Measurements from ENCODE around the gene RASGRP4. TPM values are rescaled to one million over a fixed set of nuclear protein-coding genes. Genes with fewer than 3 reads are reported as not detected.

Gene RASGRP4
- total RNA-seq, 2 donors from 2014 or later = 0.84 to 0.90 TPM

- Histone ChIP-seq H3K9me3 (no peaks in the 10 kb centered on the region), H3K4me3 (no peak overlapping the region), H3K27ac (no peak overlapping the region), H3K27me3 (no peaks in the 10 kb centered on the region), H3K9ac (ENCODE audit: low read depth in 2 of 2, low read length in 2 of 2) (no peak overlapping the region), H3K36me3 (no peaks in the 10 kb centered on the region), H3K4me1 (no peaks in the 10 kb centered on the region)
- TF ChIP-seq CTCF (IDR thresholded peaks at IDR 0.05) = no peak
- intact Hi-C loops (cut with DNase I) = no loop called here
- DNase-seq = no peak
Observed at GRCh38 chr19:38445362-38445761, 19.3 kb upstream of the RASGRP4 start.

GRCh38 chr19:38444026-38444425 is 18.0 kb upstream of the RASGRP4 start:
- TF ChIP-seq CTCF (IDR thresholded peaks at IDR 0.05) = no peak
- intact Hi-C loops (cut with DNase I) = no loop called here

GRCh38 chr19:38443458-38443999 is 17.5 kb upstream of the RASGRP4 start:
- Histone ChIP-seq H3K36me3 (no peaks in the 10 kb centered on the region), H3K27me3 (no peaks in the 10 kb centered on the region), H3K4me1 (no peaks in the 10 kb centered on the region), H3K9ac (ENCODE audit: low read depth in 2 of 2, low read length in 2 of 2) (no peak overlapping the region), H3K9me3 (no peaks in the 10 kb centered on the region), H3K27ac (no peak overlapping the region), H3K4me3 (no peak overlapping the region)
- intact Hi-C loops (cut with DNase I) = no loop called here
- TF ChIP-seq CTCF (IDR thresholded peaks at IDR 0.05) = no peak
- no peak for DNase-seq

More at GRCh38 chr19:38444026-38444425, 18.0 kb upstream of the RASGRP4 start:
- no peaks in the 10 kb centered on the region for H3K27me3 ChIP-seq
- H3K4me3 ChIP-seq = no peak overlapping the region
- no peak overlapping the region for H3K27ac ChIP-seq
- no peaks in the 10 kb centered on the region for H3K36me3 ChIP-seq
- no peak overlapping the region for H3K9ac ChIP-seq (ENCODE audit: low read depth in 2 of 2, low read length in 2 of 2)
- DNase-seq = no peak
- H3K9me3 ChIP-seq = no peaks in the 10 kb centered on the region
- no peaks in the 10 kb centered on the region for H3K4me1 ChIP-seq

GRCh38 chr19:38442736-38443135 is 16.7 kb upstream of the RASGRP4 start:
- intact Hi-C loops (cut with DNase I) = no loop called here
- H3K9me3 ChIP-seq = no peaks in the 10 kb centered on the region
- no peak for TF ChIP-seq CTCF (IDR thresholded peaks at IDR 0.05)
- no peaks in the 10 kb centered on the region for H3K27me3 ChIP-seq
- no peak overlapping the region for H3K27ac ChIP-seq
- DNase-seq = no peak
- no peaks in the 10 kb centered on the region for H3K4me1 ChIP-seq
- H3K36me3 ChIP-seq = no peaks in the 10 kb centered on the region
- no peak overlapping the region for H3K9ac ChIP-seq (ENCODE audit: low read depth in 2 of 2, low read length in 2 of 2)
- no peak overlapping the region for H3K4me3 ChIP-seq

GRCh38 chr19:38441657-38442348 is 15.8 kb upstream of the RASGRP4 start:
- no peak overlapping the region for H3K4me3 ChIP-seq
- no peak overlapping the region for H3K27ac ChIP-seq
- H3K9ac ChIP-seq (ENCODE audit: low read depth in 2 of 2, low read length in 2 of 2) = no peak overlapping the region
- no peaks in the 10 kb centered on the region for H3K27me3 ChIP-seq
- no peak for TF ChIP-seq CTCF (IDR thresholded peaks at IDR 0.05)
- no peaks in the 10 kb centered on the region for H3K36me3 ChIP-seq
- H3K4me1 ChIP-seq = no peaks in the 10 kb centered on the region
- no peak for DNase-seq
- intact Hi-C loops (cut with DNase I) = no loop called here
- no peaks in the 10 kb centered on the region for H3K9me3 ChIP-seq

Data from colonic mucosa (tissue), 4 donors.